BE2C (cell line): ENCODE measurements around the gene AFF1.
"Not testable (repeated sequence)": the region's sequence is repeated elsewhere in the genome, so short reads cannot be mapped to it uniquely, and the experiment has no call there.

Experiments
- DNase-seq: peaks from one replicate; pipeline ENCODE4 v3.0.0-alpha.2; 2020
- H3K27me3 ChIP-seq: fragments of 250-450 bp; sonication (Bioruptor Pico); 2 replicates; pipeline ENCODE4 v1.5.1; 2020; ENCODE audit warnings: mild to moderate bottlenecking
- H3K36me3 ChIP-seq: fragments of 250-450 bp; sonication (Bioruptor Pico); 2 replicates; pipeline ENCODE4 v1.5.1; 2020; ENCODE audit warnings: mild to moderate bottlenecking
- H3K4me1 ChIP-seq: fragments of 250-450 bp; sonication (Bioruptor Pico); 2 replicates; pipeline ENCODE4 v1.5.1; 2020
- H3K4me3 ChIP-seq: 2 replicates; pipeline ENCODE4 v1.5.1; 2011; ENCODE audit warnings: low read depth, low read length
- H3K9me3 ChIP-seq: fragments of 250-450 bp; sonication (Bioruptor Pico); 2 replicates; pipeline ENCODE4 v1.5.1; 2020
- TF ChIP-seq, protein P1 (sequence below): IDR thresholded peaks from 2 replicates; pipeline ENCODE4 v1.5.1; 2012; ENCODE audit warnings: mild to moderate bottlenecking, low read depth, low read length

Gene AFF1

GRCh38 chr4:87071401-87071800 is 136.6 kb downstream of the AFF1 start:
- H3K4me3 ChIP-seq = no peak overlapping the region
- H3K4me1 ChIP-seq = peaks cover 52% of the 10 kb centered on the region
- H3K36me3 ChIP-seq = no peaks in the 10 kb centered on the region
- H3K9me3 ChIP-seq = no peaks in the 10 kb centered on the region
- TF ChIP-seq, protein P1, sequence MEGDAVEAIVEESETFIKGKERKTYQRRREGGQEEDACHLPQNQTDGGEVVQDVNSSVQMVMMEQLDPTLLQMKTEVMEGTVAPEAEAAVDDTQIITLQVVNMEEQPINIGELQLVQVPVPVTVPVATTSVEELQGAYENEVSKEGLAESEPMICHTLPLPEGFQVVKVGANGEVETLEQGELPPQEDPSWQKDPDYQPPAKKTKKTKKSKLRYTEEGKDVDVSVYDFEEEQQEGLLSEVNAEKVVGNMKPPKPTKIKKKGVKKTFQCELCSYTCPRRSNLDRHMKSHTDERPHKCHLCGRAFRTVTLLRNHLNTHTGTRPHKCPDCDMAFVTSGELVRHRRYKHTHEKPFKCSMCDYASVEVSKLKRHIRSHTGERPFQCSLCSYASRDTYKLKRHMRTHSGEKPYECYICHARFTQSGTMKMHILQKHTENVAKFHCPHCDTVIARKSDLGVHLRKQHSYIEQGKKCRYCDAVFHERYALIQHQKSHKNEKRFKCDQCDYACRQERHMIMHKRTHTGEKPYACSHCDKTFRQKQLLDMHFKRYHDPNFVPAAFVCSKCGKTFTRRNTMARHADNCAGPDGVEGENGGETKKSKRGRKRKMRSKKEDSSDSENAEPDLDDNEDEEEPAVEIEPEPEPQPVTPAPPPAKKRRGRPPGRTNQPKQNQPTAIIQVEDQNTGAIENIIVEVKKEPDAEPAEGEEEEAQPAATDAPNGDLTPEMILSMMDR = no peak
- peak; percentile 40 for DNase-seq
- no peaks in the 10 kb centered on the region for H3K27me3 ChIP-seq

- H3K27me3 ChIP-seq, DNase-seq, H3K36me3 ChIP-seq, H3K9me3 ChIP-seq: not testable (repeated sequence)
- peaks cover 50% of the 10 kb centered on the region for H3K4me1 ChIP-seq
- H3K4me3 ChIP-seq = peak overlapping the region; percentile 46; the same call in 1 of the 2 replicates
Observed at GRCh38 chr4:87072545-87072944, 137.7 kb downstream of the AFF1 start.

GRCh38 chr4:87073199-87074120 is 138.6 kb downstream of the AFF1 start:
- peak overlapping the region; percentile 46 for H3K4me3 ChIP-seq
- H3K9me3 ChIP-seq = no peaks in the 10 kb centered on the region
- peaks cover 45% of the 10 kb centered on the region for H3K4me1 ChIP-seq
- peak; percentile 70 for DNase-seq
- TF ChIP-seq, protein P1 = no peak
- no peaks in the 10 kb centered on the region for H3K27me3 ChIP-seq
- no peaks in the 10 kb centered on the region for H3K36me3 ChIP-seq

GRCh38 chr4:87074121-87074488 is 139.3 kb downstream of the AFF1 start:
- Histone ChIP-seq H3K36me3 (no peaks in the 10 kb centered on the region), H3K4me3 (no peak overlapping the region), H3K27me3 (no peaks in the 10 kb centered on the region), H3K4me1 (peaks cover 42% of the 10 kb centered on the region), H3K9me3 (no peaks in the 10 kb centered on the region)
- TF ChIP-seq, protein P1 = no peak
- no peak for DNase-seq

DNA sequence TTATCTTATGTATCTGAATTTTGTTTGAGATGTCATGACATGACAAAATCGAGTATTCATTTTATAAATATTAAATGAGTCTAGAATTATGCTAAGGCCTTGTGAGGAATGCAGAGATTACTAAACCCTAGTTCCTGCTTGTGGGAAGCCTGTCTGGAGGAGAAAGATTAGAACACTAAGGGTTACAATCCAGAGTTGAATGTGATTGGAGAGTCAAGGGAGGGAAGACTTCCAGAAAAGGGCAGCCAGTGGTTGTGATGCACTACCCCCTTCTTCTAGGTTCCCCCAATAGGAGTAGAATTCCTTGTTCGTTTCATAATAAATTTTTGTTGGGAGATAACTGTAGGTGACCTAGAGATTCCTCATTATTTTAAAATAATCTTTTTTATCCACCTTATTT is 141.1 kb downstream of the AFF1 start:
- DNase-seq = no peak
- Histone ChIP-seq H3K36me3 (no peaks in the 10 kb centered on the region), H3K4me3 (no peak overlapping the region), H3K9me3 (no peaks in the 10 kb centered on the region), H3K27me3 (no peaks in the 10 kb centered on the region), H3K4me1 (peaks cover 40% of the 10 kb centered on the region)
- TF ChIP-seq, protein P1 = no peak

DNA sequence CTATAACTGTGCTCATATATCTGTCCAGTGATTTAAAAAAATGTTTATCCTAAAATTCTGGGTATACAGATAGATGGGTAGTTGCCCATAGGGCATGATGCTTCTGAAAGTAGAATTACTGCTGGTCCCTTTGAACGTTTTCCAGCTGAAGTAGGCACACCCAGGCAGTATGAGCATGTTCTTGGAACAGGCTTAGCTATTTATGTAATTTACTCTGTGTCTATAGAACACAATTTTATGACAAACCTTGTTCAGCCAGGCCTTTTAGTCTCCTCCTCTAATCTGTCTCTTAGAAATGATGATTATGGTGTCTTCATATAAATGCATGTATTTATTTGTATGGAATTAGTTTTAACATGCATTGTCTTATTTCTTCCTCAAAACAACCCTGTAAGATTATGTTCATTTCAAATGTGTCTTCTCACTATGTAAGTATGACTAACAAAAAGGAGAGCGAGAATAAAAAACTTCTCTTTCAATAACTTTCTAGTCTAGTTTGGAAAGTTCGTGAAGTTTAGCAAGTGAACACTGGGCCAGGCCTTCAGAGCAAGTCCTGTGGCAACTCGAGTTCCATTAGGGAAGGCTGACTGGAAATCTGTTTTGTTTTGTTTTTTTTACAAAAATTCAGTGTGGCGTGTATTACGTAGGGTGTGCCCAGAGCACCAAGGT is 142.0 kb downstream of the AFF1 start:
- H3K4me3 ChIP-seq = no peak overlapping the region
- peaks cover 39% of the 10 kb centered on the region for H3K4me1 ChIP-seq
- no peaks in the 10 kb centered on the region for H3K27me3 ChIP-seq
- no peaks in the 10 kb centered on the region for H3K9me3 ChIP-seq
- TF ChIP-seq, protein P1 = no peak
- H3K36me3 ChIP-seq = no peaks in the 10 kb centered on the region
- no peak for DNase-seq
